ENCODE measurements around the gene OR7G1.

OR7G1 gene

DNA sequence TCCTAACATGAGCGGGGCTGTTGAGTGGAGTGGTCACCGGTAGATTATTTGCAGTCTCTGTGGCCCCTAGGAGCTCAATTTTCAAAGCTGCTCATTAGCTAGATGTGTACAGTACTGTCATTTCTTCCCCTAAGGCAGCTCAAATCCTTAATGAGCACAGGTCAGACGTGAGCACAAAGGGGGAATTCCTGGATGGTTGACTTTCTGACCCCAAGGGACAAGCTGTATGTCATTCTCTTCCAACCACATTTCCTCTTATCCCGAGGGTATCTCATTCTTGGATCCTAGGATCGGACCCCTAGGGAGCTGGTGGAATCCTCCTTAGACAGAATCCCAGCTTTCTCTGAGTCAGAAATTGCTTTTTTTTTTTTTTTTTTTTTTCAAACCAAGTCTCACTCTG, 16.9 kb upstream of the OR7G1 start:
- Histone ChIP-seq H3K27ac (no peak overlapping the region), H3K4me3 (no peak overlapping the region)
- no peak for DNase-seq (ENCODE audit: low spot score)
- TF ChIP-seq, protein P1, sequence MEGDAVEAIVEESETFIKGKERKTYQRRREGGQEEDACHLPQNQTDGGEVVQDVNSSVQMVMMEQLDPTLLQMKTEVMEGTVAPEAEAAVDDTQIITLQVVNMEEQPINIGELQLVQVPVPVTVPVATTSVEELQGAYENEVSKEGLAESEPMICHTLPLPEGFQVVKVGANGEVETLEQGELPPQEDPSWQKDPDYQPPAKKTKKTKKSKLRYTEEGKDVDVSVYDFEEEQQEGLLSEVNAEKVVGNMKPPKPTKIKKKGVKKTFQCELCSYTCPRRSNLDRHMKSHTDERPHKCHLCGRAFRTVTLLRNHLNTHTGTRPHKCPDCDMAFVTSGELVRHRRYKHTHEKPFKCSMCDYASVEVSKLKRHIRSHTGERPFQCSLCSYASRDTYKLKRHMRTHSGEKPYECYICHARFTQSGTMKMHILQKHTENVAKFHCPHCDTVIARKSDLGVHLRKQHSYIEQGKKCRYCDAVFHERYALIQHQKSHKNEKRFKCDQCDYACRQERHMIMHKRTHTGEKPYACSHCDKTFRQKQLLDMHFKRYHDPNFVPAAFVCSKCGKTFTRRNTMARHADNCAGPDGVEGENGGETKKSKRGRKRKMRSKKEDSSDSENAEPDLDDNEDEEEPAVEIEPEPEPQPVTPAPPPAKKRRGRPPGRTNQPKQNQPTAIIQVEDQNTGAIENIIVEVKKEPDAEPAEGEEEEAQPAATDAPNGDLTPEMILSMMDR (IDR thresholded peaks at IDR 0.05): no peak

DNA sequence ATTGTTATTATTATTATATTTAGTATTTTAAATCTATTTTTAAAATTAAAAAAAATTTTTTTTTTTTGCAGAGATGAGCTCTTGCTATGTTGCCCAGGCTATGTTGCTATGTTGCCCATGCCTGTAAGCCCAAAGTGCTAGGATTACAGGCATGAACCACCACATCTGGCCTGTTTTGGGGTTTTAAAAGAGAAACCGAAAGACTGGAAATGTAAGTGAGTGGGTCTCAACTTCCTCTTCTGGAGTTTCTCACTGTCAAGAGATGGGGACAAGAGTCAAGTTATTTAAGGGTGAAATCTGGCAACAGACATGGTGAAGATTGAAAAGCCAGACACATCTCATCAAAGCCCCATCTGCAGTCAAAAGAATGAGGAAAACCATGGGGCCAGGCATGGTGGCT, 15.4 kb upstream of the OR7G1 start:
- Histone ChIP-seq H3K4me3 (no peak overlapping the region), H3K27ac (no peak overlapping the region)
- DNase-seq (ENCODE audit: low spot score): no peak
- TF ChIP-seq, protein P1 (IDR thresholded peaks at IDR 0.05): no peak

DNA sequence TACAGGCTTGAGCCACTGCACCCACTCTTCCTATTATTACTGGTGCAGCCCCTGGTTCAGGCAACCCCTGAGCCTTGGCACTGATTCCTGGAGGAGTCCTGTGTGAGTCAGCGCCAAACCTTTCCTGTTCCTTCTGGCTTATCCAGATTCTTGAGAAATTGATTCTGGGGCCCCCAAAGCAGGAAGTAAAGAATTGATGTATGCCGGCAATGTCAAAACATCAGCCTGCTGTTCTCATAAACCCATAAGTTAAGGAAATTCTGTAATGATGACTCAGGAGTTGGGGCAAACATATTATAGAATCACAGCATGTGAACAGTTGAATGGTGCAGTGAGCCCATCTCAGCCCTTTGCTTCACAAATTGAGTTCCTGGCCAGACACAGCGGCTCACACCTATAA, 12.6 kb upstream of the OR7G1 start:
- DNase-seq (ENCODE audit: low spot score): no peak
- Histone ChIP-seq H3K27ac (no peak overlapping the region), H3K4me3 (no peak overlapping the region)
- TF ChIP-seq, protein P1 (IDR thresholded peaks at IDR 0.05): no peak

DNA sequence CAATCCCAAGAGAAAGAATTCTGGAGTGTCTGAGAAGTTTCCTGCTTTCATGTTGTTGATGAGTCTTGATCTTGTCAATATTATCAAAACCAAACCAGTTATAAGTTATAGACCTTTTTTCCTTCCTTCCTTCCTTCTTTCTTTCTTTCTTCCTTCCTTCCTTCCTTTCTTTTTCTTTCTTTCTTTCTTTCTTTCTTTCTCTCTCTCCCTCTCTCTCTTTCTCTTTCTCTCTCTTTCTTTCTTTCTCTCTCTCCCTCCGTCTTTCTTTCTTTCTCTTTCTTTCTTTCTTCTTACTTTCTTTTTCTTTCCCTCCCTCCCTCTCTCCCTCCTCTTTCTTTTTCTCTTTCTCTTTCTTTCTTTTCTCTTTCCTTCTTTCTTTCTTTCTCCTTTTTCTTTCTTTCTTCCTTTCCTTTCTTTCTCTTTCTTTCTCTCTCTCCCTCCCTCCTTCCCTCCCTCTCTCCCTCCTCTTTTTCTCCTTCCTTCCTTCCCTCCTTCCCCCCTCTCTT, 11.4 kb upstream of the OR7G1 start, which contains the start of gene OR7G3:
TSS of gene OR7G3 (minus strand) at position 51 of the 506 bp plus-strand sequence. CDS start at position 51, 0 bp downstream.
- Histone ChIP-seq H3K27ac (no peak within 1 kb of the TSS), H3K4me3 (no peak within 1 kb of the TSS)
- DNase-seq (ENCODE audit: low spot score): no peak
- TF ChIP-seq, protein P1 (IDR thresholded peaks at IDR 0.05): no peak

DNA sequence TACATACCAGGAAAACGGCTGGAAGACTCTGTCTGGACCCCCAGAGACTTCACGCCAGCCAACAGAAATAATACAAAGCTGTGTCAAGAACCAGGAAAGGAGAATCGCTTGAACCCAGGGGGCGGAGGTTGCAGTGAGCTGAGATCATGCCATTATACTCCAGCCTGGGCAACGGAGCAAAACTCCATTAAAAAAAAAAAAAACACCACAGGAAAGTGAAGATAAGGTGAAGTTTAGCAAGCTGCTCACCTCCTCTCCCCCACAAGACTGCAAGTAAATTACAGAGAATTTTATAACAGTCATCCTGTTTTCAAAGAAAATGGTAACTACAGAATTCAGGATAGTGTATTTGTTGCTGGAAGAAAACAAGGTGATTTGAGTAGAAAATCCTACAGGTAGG, 984 bp upstream of the OR7G1 start:
- no peak for DNase-seq (ENCODE audit: low spot score)
- TF ChIP-seq, protein P1 (IDR thresholded peaks at IDR 0.05): no peak
- Histone ChIP-seq H3K4me3 (no peak overlapping the region), H3K27ac (no peak overlapping the region)

DNA sequence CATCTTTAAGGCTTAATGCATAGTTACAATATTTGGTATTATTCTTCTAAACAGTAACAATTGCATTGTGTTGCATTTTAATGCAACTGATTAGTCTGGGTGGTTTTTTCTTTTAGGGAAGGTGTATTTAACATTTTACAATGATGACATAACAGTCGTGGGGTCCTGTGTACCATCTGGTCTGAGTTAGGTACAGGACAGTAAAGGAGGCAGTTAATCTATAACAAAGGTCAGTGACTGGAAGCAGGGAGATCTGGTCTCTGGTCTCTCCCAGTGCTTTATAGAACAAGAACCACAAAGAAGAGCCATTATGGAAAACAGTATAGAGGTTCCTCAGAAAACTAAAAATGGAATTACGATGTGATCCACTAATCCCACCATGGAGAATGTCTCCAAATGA, 5.6 kb downstream of the OR7G1 start:
- Histone ChIP-seq H3K27ac (no peak overlapping the region), H3K4me3 (no peak overlapping the region)
- no peak for DNase-seq (ENCODE audit: low spot score)
- TF ChIP-seq, protein P1 (IDR thresholded peaks at IDR 0.05): no peak

DNA sequence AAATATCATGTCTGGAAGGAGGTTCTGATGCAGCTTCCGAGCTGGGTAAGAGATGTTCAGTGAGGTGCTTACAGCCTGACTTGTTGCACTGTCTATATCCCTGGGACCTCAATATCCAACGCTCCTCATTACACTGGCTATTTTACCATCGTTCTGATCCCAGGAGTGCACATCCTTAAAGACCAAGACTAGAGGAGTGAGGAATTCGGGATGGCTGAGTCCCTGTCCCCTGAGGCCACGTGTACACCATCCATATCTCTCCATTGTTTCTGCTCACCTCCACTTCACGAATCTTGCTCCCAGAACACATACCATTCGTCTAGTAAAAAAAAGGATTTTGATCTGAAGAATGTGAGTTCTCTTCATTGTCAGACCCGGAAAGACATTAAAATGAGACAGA, 8.2 kb downstream of the OR7G1 start, which contains the start of gene OR7G2:
TSS of gene OR7G2 (minus strand) at position 101 of the 400 bp plus-strand sequence. CDS start 4,232 bp downstream, outside the sequence.
- no peak for DNase-seq (ENCODE audit: low spot score)
- TF ChIP-seq, protein P1 (IDR thresholded peaks at IDR 0.05): no peak
- H3K4me3 ChIP-seq: no peak within 1 kb of the TSS
- no peak within 1 kb of the TSS for H3K27ac ChIP-seq

Measured in coronary artery (tissue), 2 donors.